SIG-M5 treated with dmso at 0.1 percent for 504 hours (cell line): Measurements from ENCODE around the gene TBC1D12.
"Not testable (repeated sequence)": the region's sequence is repeated elsewhere in the genome, so short reads cannot be mapped to it uniquely, and the experiment has no call there.

ENCODE experiments used
- DNase-seq: peaks from one replicate; lab custom pipeline; 2025; ENCODE audit not compliant: unreplicated experiment; lab: John Stamatoyannopoulos, UW

The TBC1D12 gene

GRCh38 chr10:94450782-94451181 is 48.4 kb downstream of the TBC1D12 start:
- no peak for DNase-seq

GRCh38 chr10:94451883-94452519 is 49.7 kb downstream of the TBC1D12 start:
- no peak for DNase-seq

GRCh38 chr10:94456942-94457341 is 54.6 kb downstream of the TBC1D12 start:
- no peak for DNase-seq

- no peak for DNase-seq
These were observed 57.0 kb downstream of the TBC1D12 start for GRCh38 chr10:94459385-94459784.

GRCh38 chr10:94461503-94461902 is 59.2 kb downstream of the TBC1D12 start:
- DNase-seq, result no peak

- DNase-seq, result no peak
These were observed 59.8 kb downstream of the TBC1D12 start for GRCh38 chr10:94462130-94462529.

DNA sequence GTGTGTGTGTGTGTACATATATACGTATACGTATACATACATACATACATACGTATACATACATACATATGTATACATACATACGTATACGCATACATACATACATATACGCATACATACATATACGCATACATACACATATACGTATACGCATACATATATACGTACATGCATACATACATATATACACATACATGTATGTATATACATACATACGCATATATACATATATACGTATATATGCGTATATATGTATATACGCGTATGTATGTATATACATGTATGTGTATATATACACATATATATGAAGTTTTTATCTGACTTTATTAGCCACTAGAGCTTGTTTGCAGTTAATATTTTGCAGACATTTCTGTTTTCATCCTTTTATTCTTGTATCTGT is 63.3 kb downstream of the TBC1D12 start:
- DNase-seq, result no peak

GRCh38 chr10:94481410-94481809 is 79.1 kb downstream of the TBC1D12 start:
- DNase-seq, result no peak

DNA sequence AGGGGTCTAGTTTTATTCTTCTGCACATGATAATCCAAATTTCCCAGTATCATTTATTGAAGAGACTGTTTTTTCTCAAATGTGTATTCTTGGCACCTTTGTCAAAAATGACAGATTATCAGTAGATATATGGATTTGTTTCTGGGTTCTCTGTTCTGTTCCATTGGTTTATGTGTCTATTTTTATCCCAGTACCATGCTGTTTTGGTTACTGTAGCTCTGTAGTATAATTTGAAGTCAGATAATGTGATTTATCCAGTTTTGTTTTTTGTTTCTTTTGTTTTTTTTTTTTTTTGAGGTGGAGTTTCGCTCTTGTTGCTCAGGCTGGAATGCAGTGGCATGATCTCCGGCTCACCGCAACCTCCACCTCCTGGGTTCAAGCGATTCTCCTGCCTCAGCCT is 81.6 kb downstream of the TBC1D12 start:
- DNase-seq, result no peak

GRCh38 chr10:94485094-94485493 is 82.8 kb downstream of the TBC1D12 start:
- DNase-seq, result no peak

- DNase-seq, result no peak
These were observed 85.2 kb downstream of the TBC1D12 start for GRCh38 chr10:94487575-94487974.

DNA sequence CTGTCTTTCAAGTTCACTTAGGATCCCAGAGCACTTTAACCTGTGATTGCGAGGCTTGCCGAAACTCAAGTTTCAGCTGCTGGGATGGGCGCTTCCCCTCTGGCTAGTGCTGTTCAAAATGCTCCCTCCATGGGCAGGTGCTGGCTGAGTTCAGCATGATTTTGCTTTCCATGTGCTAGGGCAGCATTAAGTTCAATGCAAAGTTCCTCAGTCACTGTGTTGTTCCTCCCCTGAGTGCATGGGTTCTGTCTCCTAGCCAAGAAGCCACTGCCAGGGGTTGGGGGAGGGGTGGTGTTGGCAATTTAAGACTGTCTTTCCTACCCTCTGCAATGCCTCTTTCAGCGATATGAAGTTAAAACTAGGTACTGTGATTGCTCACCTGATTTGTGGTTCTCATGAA is 86.8 kb downstream of the TBC1D12 start:
- DNase-seq, result no peak

DNA sequence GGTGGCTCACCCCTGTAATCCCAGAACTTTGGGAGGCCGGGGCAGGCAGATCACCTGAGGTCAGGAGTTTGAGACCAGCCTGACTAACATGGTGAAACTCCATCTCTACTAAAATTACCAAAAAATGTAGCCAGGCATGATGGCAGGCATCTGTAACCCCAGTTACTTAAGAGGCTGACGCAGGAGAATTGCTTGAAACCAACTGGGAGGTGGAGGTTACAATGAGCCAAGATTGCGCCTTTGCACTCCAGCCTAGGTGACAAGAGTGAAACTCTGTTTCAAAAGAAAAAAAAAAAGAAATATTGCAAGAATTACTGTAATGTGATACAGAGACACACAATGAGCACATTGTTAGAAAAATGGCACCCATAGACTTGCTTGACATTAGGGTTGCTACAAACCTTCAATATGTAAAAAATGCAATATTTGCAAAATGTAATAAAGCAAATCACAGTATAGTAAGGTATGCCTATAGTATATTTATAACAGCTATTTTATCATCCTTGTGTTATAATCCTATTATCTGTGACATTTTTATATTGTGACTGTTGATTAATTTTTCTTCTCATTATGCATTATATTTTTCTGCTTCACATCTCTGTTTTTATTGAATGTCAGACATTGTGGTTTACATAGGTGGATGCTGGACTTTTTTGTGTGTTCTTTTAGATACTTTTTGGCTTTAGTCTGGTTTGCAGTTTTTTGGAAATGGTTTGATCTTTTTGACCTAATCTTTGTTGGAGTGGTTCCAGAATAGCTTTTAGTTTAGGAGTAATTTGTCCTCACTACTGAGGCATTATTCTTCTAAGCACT is 87.8 kb downstream of the TBC1D12 start:
- DNase-seq, result no peak

- DNase-seq, result no peak
These were observed 88.4 kb downstream of the TBC1D12 start for GRCh38 chr10:94490789-94491039.

- DNase-seq, result no peak
These were observed 91.1 kb downstream of the TBC1D12 start for GRCh38 chr10:94493463-94493862.

GRCh38 chr10:94496010-94496409 is 93.7 kb downstream of the TBC1D12 start:
- DNase-seq, result no peak

DNA sequence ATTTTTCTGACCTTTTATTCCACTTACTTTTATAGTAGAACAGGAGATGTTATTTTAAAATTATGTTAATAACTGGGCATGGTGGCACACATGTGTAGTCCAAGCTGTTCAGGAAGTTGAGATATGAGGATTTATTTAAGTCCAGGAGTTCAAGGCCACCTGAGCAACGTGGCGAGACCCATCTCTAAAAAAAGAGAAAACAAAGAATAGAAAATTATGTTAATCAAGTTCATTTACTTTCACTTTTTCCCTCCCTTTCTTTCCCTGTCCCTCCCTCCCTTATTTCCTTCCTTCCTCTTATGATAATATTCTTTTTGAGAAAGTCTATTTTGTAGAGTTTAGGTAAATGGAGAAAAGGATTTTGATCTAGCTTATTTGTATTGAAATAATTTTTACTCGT is 94.3 kb downstream of the TBC1D12 start:
- DNase-seq, result no peak

DNA sequence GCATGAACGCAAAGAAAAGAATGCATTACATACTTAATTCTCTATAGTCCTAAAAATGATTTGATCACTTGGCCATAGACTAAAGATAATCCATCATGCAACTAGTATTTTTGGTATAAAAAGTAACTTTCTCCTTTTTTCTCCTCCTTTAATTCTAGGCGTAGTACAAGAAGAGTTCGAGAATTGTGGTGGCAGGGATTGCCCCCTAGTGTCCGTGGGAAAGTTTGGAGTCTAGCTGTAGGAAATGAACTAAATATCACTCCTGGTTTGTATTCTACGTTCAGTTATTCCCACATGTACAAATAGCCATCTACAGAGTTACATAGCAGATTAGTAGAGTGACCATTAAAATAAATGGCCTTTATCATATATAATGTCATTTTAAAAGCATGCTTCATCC is 97.7 kb downstream of the TBC1D12 start:
- no peak for DNase-seq

DNA sequence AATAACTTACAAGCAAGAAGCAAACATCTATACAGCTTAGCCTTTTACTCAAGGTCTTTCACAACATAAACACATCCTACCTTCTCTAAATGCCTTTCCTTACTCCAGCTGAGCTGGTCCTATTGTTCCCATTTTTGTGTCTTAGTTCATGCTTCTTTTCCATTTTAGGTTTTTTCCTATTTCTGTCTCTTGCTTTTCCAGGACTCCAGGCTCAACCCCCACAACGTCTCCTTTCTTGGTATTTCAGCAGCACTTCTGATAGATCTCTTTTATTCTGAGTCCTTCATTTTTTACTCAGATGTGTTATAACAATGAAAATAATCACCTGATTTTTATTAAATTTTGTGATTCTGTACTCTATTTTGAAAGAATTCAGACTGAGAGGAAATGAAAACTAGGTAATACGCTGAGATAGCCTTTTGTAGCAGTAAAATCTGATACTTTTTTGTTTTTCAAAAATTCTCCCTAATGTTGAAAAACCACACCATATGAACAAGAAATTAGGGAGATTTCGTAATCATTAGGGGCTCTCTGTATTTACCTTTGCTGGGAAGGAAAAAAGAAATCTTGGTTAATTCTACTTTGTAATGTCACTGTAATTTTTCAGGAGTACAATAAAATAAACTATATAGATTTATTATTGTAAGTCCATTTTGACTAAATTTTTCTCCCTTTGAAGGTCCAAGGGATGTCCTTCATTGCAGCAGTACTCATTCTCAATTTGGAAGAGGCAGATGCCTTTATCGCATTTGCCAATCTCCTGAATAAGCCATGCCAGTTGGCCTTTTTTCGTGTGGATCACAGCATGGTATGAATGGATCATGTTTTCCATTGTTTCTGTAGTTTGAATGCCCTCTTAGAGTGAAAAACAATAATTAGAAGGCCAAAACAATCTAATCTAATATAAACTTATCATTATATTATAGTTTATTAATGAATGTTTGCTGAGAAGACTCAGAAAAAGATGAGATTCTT is 119.2 kb downstream of the TBC1D12 start:
- DNase-seq, result no peak

GRCh38 chr10:94524146-94524545 is 121.8 kb downstream of the TBC1D12 start:
- DNase-seq, result no peak

- DNase-seq, result no peak
These were observed 122.4 kb downstream of the TBC1D12 start for GRCh38 chr10:94524711-94525110.

DNA sequence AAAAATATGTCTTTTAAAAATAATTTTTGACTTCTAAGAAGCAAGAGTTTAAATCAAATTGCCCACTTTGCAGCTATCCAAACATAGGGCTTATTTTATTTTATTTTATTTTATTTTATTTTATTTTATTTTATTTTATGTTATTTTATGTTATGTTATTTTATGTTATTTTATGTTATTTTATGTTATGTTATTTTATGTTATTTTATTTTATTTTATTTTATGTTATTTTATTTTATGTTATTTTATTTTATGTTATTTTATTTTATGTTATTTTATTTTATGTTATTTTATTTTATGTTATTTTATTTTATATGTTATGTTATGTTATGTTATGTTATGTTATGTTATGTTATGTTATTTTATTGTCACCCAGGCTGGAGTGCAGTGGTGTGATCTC is 129.2 kb downstream of the TBC1D12 start:
- DNase-seq, result not testable (repeated sequence)
